Left lobe of liver (tissue), 2 donors: ENCODE results near the gene PPP1R37. TPM values are rescaled to one million over a fixed set of nuclear protein-coding genes. Genes with fewer than 3 reads are reported as not detected.

Source experiments
- ATAC-seq: fragments of 200-7000 bp; cut with Tn5 transposase; one replicate; pipeline ENCODE4 v1.9.1; 2020; ENCODE audit warnings: mild to moderate bottlenecking, moderate library complexity
- DNase-seq: peaks from one replicate; pipeline ENCODE4 v3.0.0-alpha.2; 2020; ENCODE audit warnings: low spot score
- total RNA-seq: library from RNA; stranded (reverse); gene quantifications from one replicate; pipeline ENCODE4 v1.2.1, GENCODE V29; 2021
- donor health status: DM: no; HTN: no; CAD: no; lungs with moderate emphysema.
- donor health status: DM: no; HTN: yes; CAD: no.

The PPP1R37 gene
- total RNA-seq, 1 donor from 2014 or later, result 11.3 TPM

DNA sequence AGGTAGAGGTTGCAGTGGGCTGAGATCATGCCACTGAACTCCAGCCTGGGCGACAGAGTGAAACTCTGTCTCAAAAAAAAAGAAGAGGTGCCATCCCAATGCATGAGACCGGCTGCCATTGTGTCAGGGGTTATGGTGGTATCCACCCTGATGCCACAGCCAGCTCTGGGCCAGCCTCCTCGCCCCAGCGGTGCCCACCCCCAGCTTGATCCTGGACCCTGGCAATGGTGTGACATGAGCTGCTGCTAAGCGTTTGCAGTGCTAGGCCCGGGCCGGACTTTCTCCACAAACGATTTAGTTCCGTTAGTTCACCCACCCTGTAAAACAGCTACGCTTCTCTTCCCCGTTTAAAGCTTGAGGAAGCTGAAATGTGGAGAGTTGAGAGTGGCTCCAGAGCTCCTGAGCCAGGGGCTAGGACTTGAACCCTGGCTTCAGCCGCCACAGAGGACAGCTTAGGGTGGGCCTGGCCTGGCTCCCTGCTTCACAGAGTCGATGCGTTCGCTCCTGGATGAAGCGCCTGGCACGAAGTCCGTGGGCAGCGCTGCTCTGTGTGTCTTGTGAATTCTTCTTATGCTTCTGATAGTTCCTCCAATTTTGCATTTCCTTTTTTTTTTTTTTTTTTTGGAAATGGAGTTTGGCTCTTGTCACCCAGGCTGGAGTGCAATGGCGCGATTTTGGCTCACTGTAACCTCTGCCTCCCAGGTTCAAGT is 42.4 kb downstream of the PPP1R37 start:
- ATAC-seq (no peak), DNase-seq (no peak)

DNA sequence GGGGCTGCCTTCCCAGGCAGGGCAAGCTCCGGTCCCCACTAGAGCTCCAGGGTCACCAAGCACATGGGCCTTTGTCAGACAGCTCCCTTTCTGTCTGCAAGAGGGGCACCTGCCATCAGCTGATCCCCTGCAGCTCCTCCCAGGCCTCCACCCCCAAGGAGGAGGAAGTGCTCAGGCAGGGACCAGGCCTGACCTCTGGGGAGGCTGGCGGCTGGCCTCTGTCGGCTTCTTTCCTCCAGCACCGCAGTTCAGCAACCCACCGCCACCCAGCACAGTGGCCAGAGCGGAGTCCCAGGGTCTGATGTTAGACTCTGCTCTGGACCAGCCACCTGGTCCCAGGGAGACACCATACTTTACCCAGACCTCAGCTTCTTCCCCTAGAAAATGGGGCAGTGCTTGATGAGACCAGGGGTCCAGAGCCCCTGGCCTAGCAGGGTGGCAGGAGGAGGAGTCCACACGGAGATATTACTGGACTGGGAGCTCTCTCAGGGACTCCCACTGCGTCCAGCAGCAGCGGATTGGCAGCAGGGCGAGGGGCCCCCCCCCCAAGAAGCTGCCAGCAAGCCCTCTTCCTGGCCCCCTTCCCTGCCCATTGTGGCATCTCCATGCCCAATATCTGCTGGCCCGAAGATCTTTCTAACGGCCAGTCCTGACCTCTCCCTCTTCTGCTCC is 43.7 kb downstream of the PPP1R37 start:
- no peak for DNase-seq
- no peak for ATAC-seq

DNA sequence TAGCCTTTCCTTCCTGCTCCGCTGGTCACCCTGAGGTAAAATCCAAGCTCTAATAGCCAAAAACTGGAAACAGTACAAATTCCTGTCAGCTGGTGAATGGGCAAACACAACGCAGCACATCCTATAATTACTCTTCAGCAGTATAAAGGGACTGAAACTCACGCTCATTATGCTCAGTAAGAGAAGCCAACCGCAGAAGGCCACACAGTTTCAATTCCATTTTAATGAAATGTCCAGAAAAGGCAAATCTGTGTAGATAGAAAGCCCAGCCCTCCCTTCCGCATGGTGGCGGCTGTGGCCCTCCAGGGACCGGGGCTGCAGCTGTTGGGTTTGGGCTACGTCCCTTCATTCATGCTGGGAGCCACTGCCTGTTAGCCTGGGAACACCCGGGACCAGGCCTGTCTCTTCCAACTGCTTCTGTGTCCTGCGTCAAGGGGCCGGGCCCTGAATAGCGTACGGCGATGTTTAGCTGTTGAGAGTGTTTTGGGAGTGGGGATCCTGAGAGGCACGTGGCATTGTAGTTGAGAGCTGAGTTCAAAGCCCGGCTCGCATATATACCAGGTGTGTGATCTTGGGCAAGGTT is 44.3 kb downstream of the PPP1R37 start:
- no peak for ATAC-seq

DNA sequence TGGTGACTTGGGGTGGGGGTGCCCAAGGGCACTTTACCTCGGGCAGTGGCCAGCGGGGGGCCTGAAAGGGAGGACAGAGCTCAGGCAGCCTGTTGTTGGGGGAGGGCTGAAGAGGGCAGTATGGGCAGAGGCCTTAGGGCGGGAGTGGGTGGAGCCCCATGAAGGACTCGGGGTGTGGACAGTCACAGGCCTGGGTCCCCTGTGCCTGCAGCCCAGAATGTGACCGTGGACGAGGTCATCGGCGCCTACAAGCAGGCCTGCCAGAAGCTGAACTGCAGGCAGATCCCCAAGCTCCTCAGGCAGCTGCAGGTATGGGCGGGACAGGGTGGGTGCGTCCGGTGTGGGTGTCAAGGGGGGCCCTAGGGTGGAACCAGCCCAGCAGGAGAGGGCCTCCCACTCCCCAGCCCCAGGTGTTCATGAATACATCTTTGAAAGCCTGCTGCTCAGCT is 45.3 kb downstream of the PPP1R37 start:
- no peak for ATAC-seq
- no peak for DNase-seq

More for the DNA sequence above, 44.3 kb downstream of the PPP1R37 start:
- DNase-seq, result no peak

DNA sequence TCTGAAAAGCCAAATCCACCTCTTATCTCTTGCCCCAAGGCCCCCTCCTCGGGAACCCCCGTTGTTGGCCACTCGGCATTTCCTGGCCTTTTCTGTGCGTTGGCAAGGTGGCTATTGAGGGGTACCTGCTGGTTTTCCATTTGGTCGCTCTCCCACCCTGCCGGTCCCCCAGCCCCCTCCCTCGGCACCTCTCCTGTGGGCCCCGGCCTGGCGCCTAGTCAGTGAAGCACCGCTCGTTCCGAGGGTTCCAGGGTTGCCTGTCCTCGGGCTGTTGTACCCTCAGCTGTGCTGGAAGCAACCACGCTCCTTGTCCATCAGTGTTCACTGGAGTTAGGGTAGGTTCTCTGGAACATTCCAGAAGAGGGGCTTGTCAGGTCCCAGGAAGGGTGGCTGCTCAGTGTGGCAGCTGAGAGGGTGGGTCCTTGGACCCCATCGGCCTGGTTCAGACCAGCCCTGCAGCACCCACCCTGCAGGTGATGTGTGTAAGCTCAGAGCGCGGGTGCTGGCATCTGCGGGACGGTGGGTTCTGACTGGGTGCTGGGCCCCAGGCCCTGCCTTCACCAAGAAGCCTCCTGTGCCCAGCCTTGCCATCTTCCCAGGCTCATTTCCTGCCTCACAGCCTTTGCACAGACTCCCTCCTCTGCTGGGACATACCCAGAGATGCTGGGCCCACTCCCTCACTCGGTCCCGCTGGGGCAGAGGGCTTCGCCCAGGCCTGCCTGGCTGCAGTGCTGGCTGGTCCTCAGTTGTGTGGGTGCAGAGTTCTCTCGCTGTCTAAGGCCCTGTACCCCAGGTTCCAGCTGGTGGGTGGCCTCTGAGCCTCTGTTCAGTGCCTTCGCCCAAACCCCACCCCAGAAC is 46.5 kb downstream of the PPP1R37 start:
- DNase-seq, result no peak
- no peak for ATAC-seq

DNA sequence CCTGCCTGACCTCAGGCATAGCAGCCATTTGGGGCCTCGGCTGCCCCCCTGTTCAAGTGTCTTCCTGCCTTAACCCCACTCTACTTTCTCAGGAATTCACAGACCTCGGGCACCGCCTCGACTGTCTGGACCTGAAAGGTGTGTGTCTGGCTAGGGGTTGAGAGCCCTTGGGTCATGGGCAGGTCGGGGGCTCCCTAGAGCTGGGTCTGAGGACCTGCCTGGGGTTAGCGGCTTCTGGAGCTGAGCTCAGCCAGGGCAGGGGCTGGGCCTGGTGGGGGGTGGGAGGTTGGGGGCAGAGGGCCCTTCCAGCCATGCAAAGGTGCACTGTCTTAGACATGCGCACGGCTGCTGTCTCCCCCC is 47.1 kb downstream of the PPP1R37 start:
- no peak for DNase-seq
- ATAC-seq, result no peak

DNA sequence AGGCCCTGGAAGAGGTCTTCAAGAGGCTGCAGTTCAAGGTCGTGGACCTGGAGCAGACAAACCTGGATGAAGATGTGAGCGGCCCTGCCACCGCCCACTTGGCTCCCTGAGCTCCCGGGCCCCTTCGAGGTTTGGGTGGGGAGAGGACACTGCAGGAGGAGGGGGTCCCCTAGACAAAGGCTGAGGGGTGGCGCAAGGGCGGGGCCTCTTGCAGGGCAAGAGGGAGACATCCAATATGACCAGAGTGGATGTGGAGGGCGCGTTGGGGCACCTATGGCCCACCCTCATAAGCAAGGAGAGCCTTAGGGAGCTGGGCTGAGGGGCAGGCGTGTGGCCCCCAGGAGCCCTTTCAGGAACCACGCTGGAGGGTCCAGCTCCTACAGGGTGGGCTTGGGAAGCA is 47.6 kb downstream of the PPP1R37 start:
- ATAC-seq (no peak), DNase-seq (no peak)

DNA sequence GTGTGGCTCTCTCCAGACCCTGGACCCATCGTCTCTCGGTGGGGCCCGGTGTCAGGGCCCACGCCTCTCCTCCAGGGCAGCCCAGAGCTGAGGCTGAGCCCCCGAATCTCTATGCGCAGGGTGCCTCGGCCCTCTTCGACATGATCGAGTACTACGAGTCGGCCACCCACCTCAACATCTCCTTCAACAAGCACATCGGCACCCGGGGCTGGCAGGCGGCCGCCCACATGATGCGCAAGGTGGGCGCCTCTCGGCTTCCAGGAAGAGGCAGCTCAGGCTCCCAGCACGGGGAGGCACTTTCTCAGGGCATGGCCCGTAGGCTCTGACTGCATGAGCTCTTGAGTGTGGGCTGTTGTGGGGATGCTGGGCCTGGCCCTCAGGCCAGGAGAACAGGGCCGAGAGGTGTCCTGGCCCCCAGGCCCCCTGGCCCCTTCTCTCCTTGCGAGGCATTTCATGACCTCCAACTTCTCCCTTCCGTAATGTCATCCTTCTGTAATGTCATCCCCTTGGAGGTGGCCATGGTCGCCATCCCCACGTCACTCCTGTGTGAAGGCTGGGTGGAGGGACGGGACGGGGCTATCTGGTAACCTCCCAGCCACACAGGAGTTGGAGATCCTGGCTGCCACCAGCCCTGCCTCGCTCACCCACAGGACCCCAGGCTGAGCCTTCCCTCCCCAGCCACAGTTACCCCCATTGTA is 48.4 kb downstream of the PPP1R37 start:
- ATAC-seq (no peak), DNase-seq (no peak)

DNA sequence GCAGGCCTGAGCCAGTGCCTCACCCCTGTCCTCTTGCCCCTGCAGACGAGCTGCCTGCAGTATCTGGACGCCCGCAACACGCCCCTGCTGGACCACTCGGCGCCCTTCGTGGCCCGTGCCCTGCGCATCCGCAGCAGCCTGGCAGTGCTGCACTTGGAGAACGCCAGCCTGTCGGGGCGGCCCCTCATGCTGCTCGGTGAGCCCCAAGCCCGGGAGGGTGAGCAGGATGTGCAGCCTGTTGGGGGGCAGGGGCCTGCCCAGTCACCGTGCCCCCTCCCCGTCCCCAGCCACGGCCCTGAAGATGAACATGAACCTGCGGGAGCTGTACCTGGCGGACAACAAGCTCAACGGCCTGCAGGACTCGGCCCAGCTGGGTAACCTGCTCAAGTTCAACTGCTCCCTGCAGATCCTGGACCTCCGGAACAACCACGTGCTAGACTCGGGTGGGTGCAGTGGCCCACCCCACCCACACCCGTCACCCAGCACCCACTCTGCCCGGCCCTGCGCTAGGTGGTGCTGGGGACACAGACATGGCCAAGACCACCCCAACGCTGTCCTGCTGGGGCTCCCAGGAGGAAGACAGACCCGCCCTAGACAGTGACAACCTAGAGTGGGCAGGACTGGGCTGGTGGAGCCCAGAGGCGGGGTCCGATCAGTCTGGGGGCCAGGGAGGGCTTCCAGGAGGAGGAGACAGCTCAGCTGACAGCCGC is 49.2 kb downstream of the PPP1R37 start:
- DNase-seq (no peak), ATAC-seq (no peak)

DNA sequence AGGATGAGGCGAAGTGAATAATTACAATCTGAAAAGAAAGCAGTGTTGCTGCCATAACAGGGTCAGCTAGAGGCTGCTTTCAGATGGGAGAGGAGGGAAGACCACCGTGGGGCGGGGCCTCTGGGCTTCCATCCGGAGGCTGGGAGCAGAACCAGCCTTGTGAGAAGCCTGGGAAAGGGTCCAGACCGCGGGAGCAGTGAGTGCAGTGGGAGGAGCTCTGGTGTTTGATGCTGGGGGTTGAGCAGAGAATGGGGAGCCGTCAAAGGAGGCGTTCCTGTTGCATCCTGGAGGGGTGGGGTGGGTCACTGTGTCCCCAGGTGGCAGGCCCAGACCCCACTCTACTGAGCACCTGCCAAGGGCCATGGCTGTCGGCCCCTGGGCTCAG is 49.7 kb downstream of the PPP1R37 start:
- DNase-seq (no peak), ATAC-seq (no peak)

DNA sequence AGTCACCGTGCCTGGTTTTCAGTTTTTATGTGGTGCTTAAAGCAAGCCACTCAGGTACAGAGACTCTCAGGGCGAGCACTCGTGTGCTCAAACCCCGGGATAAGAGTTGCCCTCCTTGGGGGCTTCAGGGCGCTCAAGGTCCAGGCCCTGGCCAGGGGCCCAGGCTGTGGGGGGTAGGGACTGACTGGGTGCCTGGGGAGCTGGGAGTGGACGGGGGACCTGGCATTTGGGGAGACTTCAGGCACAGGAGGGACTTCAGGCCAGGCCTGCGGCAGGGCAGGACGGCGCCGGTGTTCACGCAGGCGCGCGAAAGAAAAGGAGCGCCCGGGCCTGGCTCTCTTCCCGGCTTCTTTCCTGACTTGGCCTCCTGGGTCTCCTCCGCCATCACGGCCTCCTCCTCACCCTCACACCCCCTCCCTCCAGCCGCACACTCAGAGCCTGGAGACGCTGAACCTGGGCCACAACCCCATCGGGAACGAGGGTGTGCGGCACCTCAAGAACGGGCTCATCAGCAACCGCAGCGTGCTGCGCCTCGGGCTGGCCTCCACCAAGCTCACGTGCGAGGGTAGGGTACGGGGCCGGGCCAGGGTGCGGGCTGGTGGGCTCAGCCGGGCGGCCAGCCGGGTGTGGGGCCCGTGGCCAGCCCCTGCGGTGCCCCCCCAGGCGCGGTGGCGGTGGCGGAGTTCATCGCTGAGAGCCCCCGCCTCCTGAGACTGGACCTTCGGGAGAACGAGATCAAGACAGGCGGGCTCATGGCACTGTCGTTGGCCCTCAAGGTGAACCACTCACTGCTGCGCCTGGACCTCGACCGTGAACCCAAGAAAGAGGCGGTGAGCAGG is 51.7 kb downstream of the PPP1R37 start:
- DNase-seq, result no peak
- ATAC-seq, result no peak

DNA sequence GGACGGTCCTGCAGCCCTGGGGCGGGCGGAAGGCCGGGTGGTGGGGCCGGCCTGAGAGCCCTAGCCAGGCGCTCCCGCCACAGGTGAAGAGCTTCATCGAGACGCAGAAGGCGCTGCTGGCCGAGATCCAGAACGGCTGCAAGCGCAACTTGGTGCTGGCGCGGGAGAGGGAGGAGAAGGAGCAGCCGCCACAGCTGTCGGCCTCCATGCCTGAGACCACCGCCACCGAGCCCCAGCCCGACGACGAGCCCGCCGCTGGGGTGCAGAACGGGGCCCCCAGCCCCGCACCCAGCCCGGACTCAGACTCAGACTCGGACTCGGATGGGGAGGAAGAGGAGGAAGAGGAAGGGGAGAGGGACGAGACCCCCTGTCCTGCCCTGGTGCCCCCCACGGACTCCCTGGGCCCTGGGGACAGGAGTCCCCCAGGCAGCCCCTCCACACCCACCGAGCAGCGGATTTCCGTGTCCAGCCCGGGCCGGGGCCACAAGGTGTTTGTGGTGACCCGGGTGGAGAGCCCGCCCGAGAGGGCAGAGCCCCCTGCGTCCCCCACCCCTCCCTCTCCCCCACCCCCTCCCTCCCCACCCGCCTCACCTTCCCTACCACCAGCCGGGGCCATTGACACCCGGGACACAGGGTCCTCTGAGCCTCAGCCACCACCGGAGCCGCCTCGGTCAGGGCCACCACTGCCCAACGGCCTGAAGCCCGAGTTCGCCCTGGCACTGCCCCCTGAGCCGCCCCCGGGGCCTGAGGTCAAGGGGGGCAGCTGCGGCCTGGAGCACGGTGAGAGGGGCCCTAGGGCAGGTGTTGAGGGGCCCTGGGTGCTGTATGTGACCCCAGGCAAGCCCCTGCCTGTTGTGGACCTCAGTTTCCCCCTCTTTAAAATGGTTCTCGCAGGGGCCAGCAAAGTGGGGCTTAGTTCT is 52.6 kb downstream of the PPP1R37 start:
- no peak for DNase-seq
- ATAC-seq, result no peak

DNA sequence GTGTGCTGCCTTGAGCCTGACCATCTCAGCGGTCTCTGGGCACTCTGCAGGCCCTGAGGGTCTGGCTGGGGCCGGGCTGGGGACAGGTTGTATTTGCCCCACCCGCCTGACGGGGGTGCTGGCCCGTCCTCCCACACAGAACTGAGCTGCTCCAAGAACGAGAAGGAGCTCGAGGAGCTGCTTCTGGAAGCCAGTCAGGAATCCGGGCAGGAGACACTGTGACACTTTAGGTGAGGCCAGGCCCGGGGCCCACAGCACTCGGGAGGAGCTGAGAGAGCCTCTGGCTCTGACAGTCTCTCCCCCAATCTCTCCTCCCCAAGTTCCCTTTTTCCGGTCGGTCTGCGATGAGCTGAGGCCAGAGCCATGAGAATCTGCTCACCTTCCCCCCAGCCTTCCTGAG is 53.3 kb downstream of the PPP1R37 start:
- ATAC-seq, result no peak
- no peak for DNase-seq

DNA sequence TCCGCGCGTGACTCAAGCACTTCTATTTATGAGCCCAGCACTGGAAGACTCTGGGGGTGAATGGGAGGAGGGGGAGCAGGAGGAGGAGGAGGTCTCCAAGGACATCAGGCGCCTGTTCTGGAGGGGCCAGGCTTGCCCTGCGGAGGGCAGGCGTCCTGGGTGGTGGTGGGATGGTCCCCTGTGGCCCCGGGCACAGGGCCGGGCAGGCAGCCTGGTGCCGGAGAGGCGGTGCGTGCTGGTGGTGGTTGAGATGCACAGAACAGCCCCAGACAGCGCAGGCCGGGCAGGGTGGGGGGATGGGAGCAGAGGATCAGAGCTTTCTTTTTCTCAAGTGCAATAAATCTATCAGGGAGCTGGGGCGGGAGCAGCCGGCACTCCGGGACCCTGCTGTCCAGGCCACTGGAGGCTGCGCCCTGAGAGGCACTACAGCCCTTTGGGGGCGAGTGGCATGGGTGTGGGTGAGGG is 53.8 kb downstream of the PPP1R37 start:
- DNase-seq (no peak), ATAC-seq (no peak)

DNA sequence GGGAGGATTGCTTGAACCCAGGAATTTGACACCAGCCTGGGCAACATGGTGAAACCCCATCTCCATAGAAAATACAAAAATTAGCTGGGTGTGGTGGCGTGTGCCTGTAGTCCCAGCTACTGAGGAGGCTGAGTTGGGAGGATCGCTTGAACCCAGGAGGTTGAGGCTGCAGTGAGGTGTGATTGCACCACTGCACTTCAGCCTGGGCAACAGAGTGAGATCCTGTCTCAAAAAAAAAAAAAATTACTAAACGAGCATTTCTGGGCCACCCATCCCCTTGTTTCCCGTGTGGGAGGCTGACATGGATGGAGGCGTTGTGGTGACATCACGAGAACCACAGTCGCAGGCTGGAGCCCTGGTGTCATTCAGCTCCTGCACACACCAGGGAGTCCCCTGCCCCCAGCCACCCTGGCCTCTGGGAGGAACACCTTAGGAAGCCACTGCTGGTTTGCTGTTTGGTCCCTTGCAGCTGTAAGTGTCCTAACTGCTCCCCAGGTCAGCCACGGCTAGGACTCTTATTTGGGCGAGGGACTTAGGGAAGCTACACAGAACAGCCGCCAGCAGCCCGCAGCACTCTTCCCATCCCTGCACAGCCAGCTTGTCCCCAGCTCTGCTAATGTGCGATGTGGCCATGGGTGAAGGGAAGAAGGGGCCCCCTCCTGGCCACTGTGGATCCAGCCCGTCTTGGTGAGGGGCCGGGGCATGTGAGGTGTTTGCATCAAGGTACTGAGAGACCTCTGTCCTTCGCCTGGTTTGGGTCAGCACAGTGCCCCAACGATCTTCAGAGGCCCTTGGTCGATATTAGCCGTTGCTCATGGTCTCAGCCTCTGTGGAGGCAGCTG is 55.1 kb downstream of the PPP1R37 start:
- DNase-seq (no peak), ATAC-seq (no peak)

DNA sequence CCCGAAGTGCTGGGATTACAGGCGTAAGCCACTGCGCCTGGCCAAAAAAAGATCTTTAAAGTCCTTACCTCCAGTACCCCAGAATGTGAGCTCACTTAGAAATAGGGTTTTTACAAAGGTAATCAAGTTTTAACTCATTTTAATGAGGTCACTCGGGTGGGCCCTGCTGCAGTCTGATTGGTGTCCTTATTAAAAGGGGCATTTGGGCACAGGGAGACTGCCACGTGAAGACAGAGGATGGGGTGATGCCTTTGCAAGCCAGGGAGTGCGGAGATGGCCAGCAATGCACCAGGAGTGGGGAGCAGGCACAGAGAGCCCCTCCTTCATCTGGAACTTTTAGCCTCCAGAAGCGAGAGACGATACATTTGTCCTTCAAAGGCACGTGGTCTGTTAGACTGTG is 56.1 kb downstream of the PPP1R37 start:
- DNase-seq (no peak), ATAC-seq (no peak)

DNA sequence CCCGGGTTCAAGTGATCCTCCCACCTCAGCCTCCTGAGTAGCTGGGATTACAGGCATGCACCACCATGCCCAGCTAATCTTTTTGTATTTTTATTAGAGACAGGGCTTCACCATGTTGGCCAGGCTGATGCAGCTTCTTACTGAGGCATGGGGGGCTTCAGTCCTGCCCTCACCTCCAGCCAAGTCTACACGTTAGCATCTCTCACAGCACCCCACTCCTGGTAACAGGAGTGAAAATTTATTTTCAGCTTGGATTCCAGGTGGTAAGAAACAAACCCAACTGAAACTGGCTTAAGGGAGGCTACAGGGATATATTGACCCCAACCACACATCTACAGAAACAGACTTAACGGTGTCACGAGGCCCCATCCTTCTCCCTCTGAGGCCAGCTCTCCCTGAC is 57.2 kb downstream of the PPP1R37 start:
- DNase-seq (no peak), ATAC-seq (no peak)
